ENCODE results near the gene LRRC49.

DNA sequence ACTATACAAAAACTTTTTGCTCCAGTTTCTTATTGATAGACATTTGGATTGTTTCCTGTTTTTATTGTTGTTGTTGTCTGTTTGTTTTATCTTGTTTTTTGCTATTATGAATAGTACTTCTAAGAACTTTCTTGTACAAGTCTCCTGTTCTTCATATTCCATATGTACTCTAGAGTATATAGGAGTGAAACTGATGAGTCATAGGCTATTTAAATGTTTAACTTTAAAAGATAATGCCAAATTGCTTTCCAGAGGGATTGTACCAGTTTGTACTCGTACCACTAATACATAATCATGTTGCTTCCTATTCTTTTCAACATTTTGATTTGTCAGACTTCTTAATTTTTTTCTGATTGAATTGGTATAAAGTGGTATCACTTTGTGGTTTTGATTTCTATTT lies 19.6 kb downstream of the LRRC49 start:
- TF ChIP-seq EHF (CRISPR knock-in tag; IDR thresholded peaks at IDR 0.05) (no peak), CTCF (IDR thresholded peaks at IDR 0.05) (no peak), CHD4 (IDR thresholded peaks at IDR 0.05; ENCODE audit: borderline replicate concordance) (no peak), EP300 (IDR thresholded peaks at IDR 0.05) (no peak), POLR2A (IDR thresholded peaks at IDR 0.05; ENCODE audit: low read length) (no peak), CHD2 (IDR thresholded peaks at IDR 0.05; ENCODE audit: low read length, partially characterized antibody) (no peak), RFX5 (IDR thresholded peaks at IDR 0.05) (no peak), RARB (CRISPR knock-in tag; IDR thresholded peaks at IDR 0.05) (no peak)

Measured in A549 (cell line).